ENCODE data around the gene PCIF1. TPM values are rescaled to one million over a fixed set of nuclear protein-coding genes. Genes with fewer than 3 reads are reported as not detected.

Gene PCIF1
- total RNA-seq, 1 donor from 2014 or later, result 18.3 TPM

GRCh38 chr20:45997187-45997586, 62.7 kb downstream of the PCIF1 start:
- no peak for DNase-seq (ENCODE audit: low read depth)

More at GRCh38 chr20:45997187-45997586, 62.7 kb downstream of the PCIF1 start:
- no peak for TF ChIP-seq CTCF (conservative IDR thresholded peaks at IDR 0.05; ENCODE audit: low read depth, low read length)
- H3K4me3 ChIP-seq (ENCODE audit: low read depth, low read length), result no peak overlapping the region

Other genes starting within 250 kb of the PCIF1 start
- gene WFDC13, start 232.6 kb upstream of the PCIF1 start, total RNA-seq, result not detected in 2 replicates
- not detected in 2 replicates for gene WFDC10B, start 229.7 kb upstream of the PCIF1 start, total RNA-seq
- gene SPINT4, start 212.3 kb upstream of the PCIF1 start, total RNA-seq, result not detected in 2 replicates
- gene WFDC3, start 142.8 kb upstream of the PCIF1 start, total RNA-seq, result 0.43 and 0.69 TPM in 2 replicates
- gene DNTTIP1, start 142.7 kb upstream of the PCIF1 start, total RNA-seq, result 23.1 and 34.7 TPM in 2 replicates
- 345 and 447 TPM in 2 replicates for gene UBE2C, start 122.0 kb upstream of the PCIF1 start, total RNA-seq
- gene TNNC2, start 107.4 kb upstream of the PCIF1 start, total RNA-seq, result not detected in 2 replicates
- gene SNX21, start 100.9 kb upstream of the PCIF1 start, total RNA-seq, result 20.1 and 29.0 TPM in 2 replicates
- 29.1 and 33.0 TPM in 2 replicates for gene ACOT8, start 77.3 kb upstream of the PCIF1 start, total RNA-seq
- gene ZSWIM3, start 77.1 kb upstream of the PCIF1 start, total RNA-seq, result 1.2 and 3.0 TPM in 2 replicates
- 7.3 and 14.2 TPM in 2 replicates for gene ZSWIM1, start 53.5 kb upstream of the PCIF1 start, total RNA-seq
- 0.87 TPM in 1 of 2 replicates, not detected in the other for gene SPATA25, start 47.1 kb upstream of the PCIF1 start, total RNA-seq
- gene NEURL2, start 43.5 kb upstream of the PCIF1 start, total RNA-seq, result 3.2 and 6.9 TPM in 2 replicates
- 42.7 and 62.5 TPM in 2 replicates for gene CTSA, start 43.3 kb upstream of the PCIF1 start, total RNA-seq
- gene PLTP, start 22.5 kb upstream of the PCIF1 start, total RNA-seq, result 20.9 and 38.5 TPM in 2 replicates
- 14.9 and 16.0 TPM in 2 replicates for gene ZNF335, start 37.5 kb downstream of the PCIF1 start, total RNA-seq
- gene MMP9, start 74.2 kb downstream of the PCIF1 start, total RNA-seq, result 0.80 and 1.4 TPM in 2 replicates
- not detected in 2 replicates for gene SLC12A5, start 94.5 kb downstream of the PCIF1 start, total RNA-seq
- gene NCOA5, start 155.3 kb downstream of the PCIF1 start, total RNA-seq, result 20.9 and 32.5 TPM in 2 replicates
- gene CD40, start 183.6 kb downstream of the PCIF1 start, total RNA-seq, result 49.7 and 74.7 TPM in 2 replicates